PFSK-1 (cell line): Measurements from ENCODE around the gene CCDC13.

ENCODE experiments used
- POLR2AphosphoS5 ChIP-seq: IDR thresholded peaks from 2 replicates; pipeline ENCODE4 v1.6.1; 2012; ENCODE audit warnings: low read depth, mild to moderate bottlenecking, control low read depth, low read length, moderate library complexity
- REST ChIP-seq, 2 experiments: IDR thresholded peaks; 2 replicates each; pipeline versions ENCODE4 v1.6.1 to v1.8.0; 2011 to 2012; ENCODE audit warnings: low read depth in 2 of 2, low read length in 2 of 2, control low read depth in 1 of 2, inconsistent platforms in 1 of 2, mild to moderate bottlenecking in 1 of 2, moderate library complexity in 1 of 2; ENCODE audit not compliant: insufficient read depth in 1 of 2
- SIN3A ChIP-seq: IDR thresholded peaks from 2 replicates; pipeline ENCODE4 v1.6.1; 2012; ENCODE audit warnings: mild to moderate bottlenecking, low read length, moderate library complexity, borderline replicate concordance; ENCODE audit not compliant: insufficient read depth
- TAF1 ChIP-seq: IDR thresholded peaks from 2 replicates; pipeline ENCODE4 v1.6.1; 2012; ENCODE audit warnings: low read length, control low read depth, borderline replicate concordance; ENCODE audit not compliant: insufficient read depth

- TF ChIP-seq SIN3A (no peak), REST (IDR thresholded peaks at IDR 0.05; ENCODE audit: insufficient read depth in 1 of 2, low read depth in 2 of 2, low read length in 2 of 2) (no peak), TAF1 (no peak), POLR2AphosphoS5 (no peak)
Observed at GRCh38 chr3:42734263-42734860, 38.7 kb downstream of the CCDC13 start.
